HCT116 (cell line): ENCODE data around the gene UCN. TPM values are rescaled to one million over a fixed set of nuclear protein-coding genes. Genes with fewer than 3 reads are reported as not detected.

Source experiments
- ATAC-seq: fragments of 200-7000 bp; cut with Tn5 transposase; 2 replicates; pipeline ENCODE4 v1.9.1; 2020; ENCODE audit warnings: mild to moderate bottlenecking, moderate library complexity
- BruUV-seq: library from RNA; stranded (reverse); fragments of 400-500 nt; replicated peaks from 2 replicates; lab custom pipeline; 2021; lab: Mats Ljungman, UMichigan
- CTCF ChIA-PET: fragments of 300-600 bp; sonication (Branson Sonifier 250); formaldehyde crosslinking; loops from one replicate; lab custom pipeline; 2021; ENCODE audit warnings: antibody characterized with exemption; lab: Charles Lee
- POLR2A ChIA-PET: fragments of 300-600, 350-600 bp; sonication (Branson Sonifier 250); formaldehyde crosslinking; loops from one replicate; lab custom pipeline; 2021; ENCODE audit warnings: antibody characterized with exemption; lab: Charles Lee
- RAD21 ChIA-PET, 2 experiments: fragments of 300-600 bp; sonication (Branson Sonifier 250); formaldehyde crosslinking; loops; one replicate each; lab custom pipeline; 2023; ENCODE audit warnings: low total read pairs in 2 of 2; ENCODE audit not compliant: uncharacterized antibody in 2 of 2, unreplicated experiment in 2 of 2, low non-redundant PET in 1 of 2; lab: Charles Lee
- DNase-seq: peaks from one replicate; pipeline ENCODE4 v3.0.0-alpha.2; 2010; ENCODE audit warnings: low read depth, low spot score
- H2AFZ ChIP-seq: fragments of 200-600 bp; shearing (Covaris generic), sonication (generic); 2 replicates; pipeline ENCODE4 v1.6.1; 2017; ENCODE audit warnings: low read depth, mixed run types, mixed read lengths, antibody characterized with exemption, low read length; ENCODE audit not compliant: poor library complexity, severe bottlenecking
- H3K27ac ChIP-seq: 2 replicates; pipeline ENCODE4 v1.5.1; 2012; ENCODE audit warnings: low read depth, low read length
- H3K27me3 ChIP-seq: fragments of 200-600 bp; sonication (generic); 2 replicates; pipeline ENCODE4 v1.6.1; 2016; ENCODE audit warnings: mixed run types, low read length, mixed read lengths; ENCODE audit not compliant: insufficient read depth
- H3K36me3 ChIP-seq, 2 experiments: fragments of 200-500 bp in 1 of 2; fragments of 200-600 bp in 1 of 2; sonication (Bioruptor generic) in 1 of 2; sonication (generic) in 1 of 2; 2 replicates each; pipeline versions ENCODE4 v1.5.1 to v1.6.1; 2014 to 2016; ENCODE audit warnings: low read length in 2 of 2, inconsistent platforms in 1 of 2, mixed read lengths in 1 of 2, mixed run types in 1 of 2; ENCODE audit not compliant: insufficient read depth in 2 of 2, control insufficient read depth in 1 of 2
- H3K4me1 ChIP-seq, 2 experiments: fragments of 200-600 bp in 1 of 2; sonication (generic) in 1 of 2; 2 replicates each; pipeline versions ENCODE4 v1.5.1 to v1.6.1; 2012 to 2017; ENCODE audit warnings: low read length in 2 of 2, inconsistent platforms in 1 of 2, mild to moderate bottlenecking in 1 of 2, mixed read lengths in 1 of 2, mixed run types in 1 of 2, moderate library complexity in 1 of 2; ENCODE audit not compliant: insufficient read depth in 2 of 2, control insufficient read depth in 1 of 2
- H3K4me2 ChIP-seq: fragments of 200-600 bp; sonication (generic); 2 replicates; pipeline ENCODE4 v1.6.1; 2017; ENCODE audit warnings: mixed run types, low read length, mixed read lengths
- H3K4me3 ChIP-seq, 2 experiments: fragments of 200-600 bp in 1 of 2; sonication (generic) in 1 of 2; replicated peaks in 1 of 2; 2 replicates each; pipeline ENCODE4 v1.5.1; 2011 to 2016; ENCODE audit warnings: low read length in 2 of 2, control low read depth in 1 of 2, low read depth in 1 of 2, mild to moderate bottlenecking in 1 of 2, mixed read lengths in 1 of 2, mixed run types in 1 of 2
- H3K79me2 ChIP-seq: fragments of 200-600 bp; sonication (generic); 2 replicates; pipeline ENCODE4 v1.6.1; 2017; ENCODE audit warnings: mild to moderate bottlenecking, mixed run types, low read length, moderate library complexity, mixed read lengths; ENCODE audit not compliant: insufficient read depth
- H3K9ac ChIP-seq: fragments of 200-600 bp; sonication (generic); 2 replicates; pipeline ENCODE4 v1.6.1; 2016; ENCODE audit warnings: low read length, mixed read lengths
- H3K9me2 ChIP-seq: fragments of 200-600 bp; sonication (generic), shearing (Covaris generic); 2 replicates; pipeline ENCODE4 v1.6.1; 2017; ENCODE audit warnings: mixed run types, mild to moderate bottlenecking, moderate library complexity; ENCODE audit not compliant: insufficient read depth
- H3K9me3 ChIP-seq, 2 experiments: fragments of 200-500 bp in 1 of 2; fragments of 200-600 bp in 1 of 2; sonication (Bioruptor generic) in 1 of 2; sonication (generic) in 1 of 2; 2 replicates each; pipeline ENCODE4 v1.6.1; 2014 to 2017; ENCODE audit warnings: low read length in 2 of 2, mixed read lengths in 2 of 2, inconsistent platforms in 1 of 2, low read depth in 1 of 2, mild to moderate bottlenecking in 1 of 2, mixed run types in 1 of 2, moderate library complexity in 1 of 2; ENCODE audit not compliant: control insufficient read depth in 1 of 2, insufficient read depth in 1 of 2
- H4K20me1 ChIP-seq: fragments of 200-600 bp; sonication (generic), shearing (Covaris generic); 2 replicates; pipeline ENCODE4 v1.6.1; 2017; ENCODE audit warnings: mixed run types, mild to moderate bottlenecking, moderate library complexity; ENCODE audit not compliant: insufficient read depth
- CBX3 ChIP-seq: IDR thresholded peaks from 2 replicates; pipeline ENCODE4 v1.6.1; 2012; ENCODE audit warnings: low read depth
- CEBPB ChIP-seq: IDR thresholded peaks from 2 replicates; pipeline ENCODE4 v1.6.1; 2012; ENCODE audit warnings: low read depth
- FOSL1 ChIP-seq: IDR thresholded peaks from 2 replicates; pipeline ENCODE4 v1.6.1; 2012; ENCODE audit warnings: low read depth
- JUND ChIP-seq: IDR thresholded peaks from 2 replicates; pipeline ENCODE4 v1.6.1; 2012
- POLR2A ChIP-seq: IDR thresholded peaks from 2 replicates; pipeline ENCODE4 v1.7.0; 2011; ENCODE audit warnings: borderline replicate concordance; ENCODE audit not compliant: insufficient read depth, insufficient read length; ENCODE audit errors: extremely low read depth
- SIN3A ChIP-seq: IDR thresholded peaks from 2 replicates; pipeline ENCODE4 v1.6.1; 2012; ENCODE audit warnings: low read depth
- TCF7L2 ChIP-seq: IDR thresholded peaks from 2 replicates; pipeline ENCODE4 v1.7.0; 2011; ENCODE audit warnings: borderline replicate concordance, inconsistent platforms; ENCODE audit not compliant: insufficient read depth, insufficient read length; ENCODE audit errors: extremely low read depth
- ZFX ChIP-seq: fragments of 450-650 bp; IDR thresholded peaks from 2 replicates; pipeline ENCODE4 v1.6.1; 2017
- ZNF274 ChIP-seq: fragments of 200-500 bp; sonication (Bioruptor generic); IDR thresholded peaks from 2 replicates; pipeline ENCODE4 v1.6.1; 2014; ENCODE audit warnings: mild to moderate bottlenecking, low read depth, low read length, inconsistent platforms
- intact Hi-C: fragments of 100-400 bp; cut with micrococcal nuclease; formaldehyde crosslinking; loops from 2 replicates; pipeline ENCODE4 v1.10.0; 2022
- total RNA-seq: library from RNA; stranded (reverse); gene quantifications from one replicate; pipeline ENCODE4 v1.2.1, GENCODE V29; 2021; ENCODE audit not compliant: unreplicated experiment
- TF ChIP-seq, protein P1 (sequence below): IDR thresholded peaks from 2 replicates; pipeline ENCODE4 v1.6.1; 2012
- TF ChIP-seq, protein P2 (sequence below), 3 experiments: fragments of 200-600 bp in 1 of 3; sonication (generic) in 1 of 3; IDR thresholded peaks in 2 of 3; conservative IDR thresholded peaks in 1 of 3; 2 replicates each; pipeline ENCODE4 v1.5.1; 2012 to 2017; ENCODE audit warnings: low read depth in 2 of 3, low read length in 2 of 3, antibody characterized with exemption in 1 of 3, borderline replicate concordance in 1 of 3, control low read depth in 1 of 3, mild to moderate bottlenecking in 1 of 3, mixed read lengths in 1 of 3, mixed run types in 1 of 3, moderate library complexity in 1 of 3; ENCODE audit not compliant: insufficient read depth in 1 of 3

The UCN gene
- total RNA-seq, 1 experiment from 2014 or later = 8.0 TPM

DNA sequence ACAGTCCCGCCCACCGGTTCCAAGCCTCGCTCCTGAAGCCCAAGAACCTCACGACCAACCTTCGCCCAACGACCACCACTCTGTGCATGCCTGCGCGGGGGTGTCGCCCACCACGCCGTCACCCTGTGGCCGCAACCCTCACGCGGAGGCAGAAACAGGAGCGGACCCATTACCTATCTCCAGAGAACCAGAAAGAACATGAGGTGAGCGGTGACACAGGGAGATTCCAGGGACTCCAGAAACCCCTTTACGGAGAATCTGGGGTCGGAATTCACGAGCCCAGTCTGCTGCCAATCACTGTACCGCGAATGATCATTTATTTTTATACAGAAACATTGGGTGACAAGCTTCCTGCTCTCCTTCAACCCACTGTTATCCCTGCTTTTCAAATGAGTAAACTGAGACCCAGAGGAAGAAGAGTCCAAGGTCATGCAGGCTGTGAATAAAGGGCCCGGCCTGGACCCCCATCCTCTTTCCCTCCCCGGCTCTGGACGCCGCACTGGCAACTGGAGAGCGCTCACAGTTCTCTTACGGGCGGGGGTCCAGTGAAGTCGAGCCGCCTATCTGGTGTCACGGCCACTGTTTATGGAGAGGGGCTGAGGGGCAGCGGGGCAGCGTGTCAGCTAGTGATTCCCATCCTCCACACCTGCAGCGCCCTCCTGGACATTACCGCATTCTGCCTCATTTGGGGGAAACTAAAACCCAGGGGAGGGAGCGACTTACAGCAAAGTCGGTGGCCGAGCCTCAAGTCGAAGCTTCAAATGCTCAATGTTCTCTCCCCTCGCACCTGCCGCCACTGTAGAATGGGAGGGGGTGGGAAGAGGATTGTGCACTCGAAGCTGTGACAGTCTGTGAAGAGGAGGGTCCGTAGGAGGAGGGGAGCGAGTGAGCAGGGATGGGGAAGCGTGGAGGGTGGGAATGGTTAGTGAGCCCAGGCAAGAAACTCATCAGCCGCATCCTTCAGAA, 44.7 kb downstream of the UCN start:
- H3K9me3 ChIP-seq = no peaks in the 10 kb centered on the region
- peak overlapping the region; percentile 99 for H3K4me2 ChIP-seq
- H3K9ac ChIP-seq = peak overlapping the region; percentile 79
- peaks cover 13% of the 10 kb centered on the region; the same call in 1 of the 2 replicates for H3K79me2 ChIP-seq
- H3K27me3 ChIP-seq = peaks cover 13% of the 10 kb centered on the region; the same call in 1 of the 2 replicates
- TF ChIP-seq CEBPB (no peak), FOSL1 (no peak), CBX3 (no peak), ZNF274 (no peak), POLR2A (no peak), TCF7L2 (no peak), ZFX (no peak), SIN3A (no peak), JUND (no peak)
- TF ChIP-seq, protein P1, sequence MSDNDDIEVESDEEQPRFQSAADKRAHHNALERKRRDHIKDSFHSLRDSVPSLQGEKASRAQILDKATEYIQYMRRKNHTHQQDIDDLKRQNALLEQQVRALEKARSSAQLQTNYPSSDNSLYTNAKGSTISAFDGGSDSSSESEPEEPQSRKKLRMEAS = no peak
- TF ChIP-seq, protein P2, sequence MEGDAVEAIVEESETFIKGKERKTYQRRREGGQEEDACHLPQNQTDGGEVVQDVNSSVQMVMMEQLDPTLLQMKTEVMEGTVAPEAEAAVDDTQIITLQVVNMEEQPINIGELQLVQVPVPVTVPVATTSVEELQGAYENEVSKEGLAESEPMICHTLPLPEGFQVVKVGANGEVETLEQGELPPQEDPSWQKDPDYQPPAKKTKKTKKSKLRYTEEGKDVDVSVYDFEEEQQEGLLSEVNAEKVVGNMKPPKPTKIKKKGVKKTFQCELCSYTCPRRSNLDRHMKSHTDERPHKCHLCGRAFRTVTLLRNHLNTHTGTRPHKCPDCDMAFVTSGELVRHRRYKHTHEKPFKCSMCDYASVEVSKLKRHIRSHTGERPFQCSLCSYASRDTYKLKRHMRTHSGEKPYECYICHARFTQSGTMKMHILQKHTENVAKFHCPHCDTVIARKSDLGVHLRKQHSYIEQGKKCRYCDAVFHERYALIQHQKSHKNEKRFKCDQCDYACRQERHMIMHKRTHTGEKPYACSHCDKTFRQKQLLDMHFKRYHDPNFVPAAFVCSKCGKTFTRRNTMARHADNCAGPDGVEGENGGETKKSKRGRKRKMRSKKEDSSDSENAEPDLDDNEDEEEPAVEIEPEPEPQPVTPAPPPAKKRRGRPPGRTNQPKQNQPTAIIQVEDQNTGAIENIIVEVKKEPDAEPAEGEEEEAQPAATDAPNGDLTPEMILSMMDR (IDR thresholded peaks at IDR 0.05 in 2 of 3, conservative IDR thresholded peaks at IDR 0.05 in 1 of 3; ENCODE audit: borderline replicate concordance in 1 of 3, insufficient read depth in 1 of 3, low read depth in 2 of 3, low read length in 2 of 3) = no peak
- TF ChIP-seq, all 23 proteins: peak for 0
- Histone ChIP-seq H2AFZ (peak overlapping the region; percentile 77), H3K4me3 (peak overlapping the region; percentile 73 to 84), H3K36me3 (no peaks in the 10 kb centered on the region), H4K20me1 (no peaks in the 10 kb centered on the region), H3K27ac (no peak overlapping the region; the same call in 1 of the 2 replicates), H3K4me1 (peaks cover 19 to 37% of the 10 kb centered on the region in 2 experiments), H3K9me2 (no peaks in the 10 kb centered on the region)
- TSS peak; percentile 38 for BruUV-seq
- RAD21 ChIA-PET = interaction anchor here in 1 of 2 experiments (1.0 kb wide), 1 partner anchor 39 kb away, joined by 4 read pairs; no protein-coding TSS in a partner anchor
- ATAC-seq = no peak
- POLR2A ChIA-PET = interaction anchor here (1.1 to 1.8 kb wide), 4 partner anchors 9 to 29 kb away, joined by 3 to 6 read pairs (median 4); no protein-coding TSS in a partner anchor
- intact Hi-C loops = loop anchor here (5.0 kb wide), 1 partner anchor 59 kb away; the partner anchor contains the start of gene MPV17
- no peak for DNase-seq
- CTCF ChIA-PET = interaction anchor here (1.0 to 4.0 kb wide), 5 partner anchors 17 to 39 kb away, joined by 3 to 22 read pairs (median 6); no protein-coding TSS in a partner anchor
